ENCODE measurements around the gene CEP135. TPM values are rescaled to one million over a fixed set of nuclear protein-coding genes. Genes with fewer than 3 reads are reported as not detected.
A peak's percentile ranks its signal among the peaks of the same experiment; 100 is the strongest.
"Not testable (repeated sequence)": the region's sequence is repeated elsewhere in the genome, so short reads cannot be mapped to it uniquely, and the experiment has no call there.

The CEP135 gene
- total RNA-seq, 1 experiment from 2014 or later: 1.2 TPM

DNA sequence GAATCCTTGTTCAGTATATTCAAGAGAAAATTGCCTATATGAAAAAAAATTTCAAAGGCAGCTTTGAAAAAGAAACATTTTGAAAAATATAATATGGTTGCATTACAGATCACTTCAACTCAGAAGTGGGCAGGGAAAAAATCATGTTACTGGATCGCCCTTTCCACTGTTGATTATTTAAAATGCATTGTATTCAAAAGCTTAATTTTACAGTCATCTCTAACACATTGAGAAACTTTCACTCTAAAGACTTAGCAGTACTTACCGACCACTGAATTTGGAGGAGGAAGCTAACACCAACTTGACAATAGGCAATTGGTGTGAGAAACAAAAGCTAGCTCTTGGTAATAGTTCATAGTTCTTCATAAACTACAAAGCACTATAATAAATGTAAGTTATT lies 101.9 kb downstream of the CEP135 start:
- no peak for DNase-seq
- no peaks in the 10 kb centered on the region for H3K9me3 ChIP-seq
- H3K4me3 ChIP-seq: no peak overlapping the region
- no peaks in the 10 kb centered on the region for H3K36me3 ChIP-seq
- peaks cover 23% of the 10 kb centered on the region for H3K27me3 ChIP-seq

DNA sequence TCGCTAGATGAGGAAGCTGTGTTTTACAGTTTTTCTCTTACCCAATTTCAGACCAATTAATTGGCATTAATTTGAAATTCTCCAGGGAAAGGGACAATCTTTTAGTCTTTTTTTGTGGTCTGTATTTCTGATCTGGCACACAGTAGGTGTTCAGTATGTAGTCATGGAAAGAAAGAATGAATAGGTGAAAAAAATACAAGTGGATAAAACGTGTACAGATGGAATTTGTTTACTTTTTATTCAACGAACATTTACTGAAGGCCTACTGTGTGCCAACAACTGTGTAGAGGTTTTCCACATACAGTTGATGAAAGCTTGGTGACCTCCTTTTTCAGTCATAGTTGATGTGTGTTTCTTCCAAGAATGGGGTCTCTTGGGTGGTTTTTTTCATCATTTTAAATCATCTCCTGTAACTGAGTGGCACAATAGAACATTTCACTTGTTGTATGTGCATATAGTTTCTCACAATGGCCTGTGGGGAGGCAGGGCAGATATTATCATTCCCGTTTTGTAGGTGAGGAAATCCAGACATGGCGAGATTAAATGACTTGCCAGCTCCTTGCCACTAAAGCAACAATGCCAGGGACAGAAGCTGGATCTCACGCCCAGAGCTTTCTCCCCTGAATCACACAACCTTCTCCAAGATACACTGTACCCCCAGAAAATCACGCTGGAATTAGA lies 102.4 kb downstream of the CEP135 start:
- Histone ChIP-seq H3K36me3 (no peaks in the 10 kb centered on the region), H3K4me3 (no peak overlapping the region), H3K27me3 (peaks cover 19% of the 10 kb centered on the region)

DNA sequence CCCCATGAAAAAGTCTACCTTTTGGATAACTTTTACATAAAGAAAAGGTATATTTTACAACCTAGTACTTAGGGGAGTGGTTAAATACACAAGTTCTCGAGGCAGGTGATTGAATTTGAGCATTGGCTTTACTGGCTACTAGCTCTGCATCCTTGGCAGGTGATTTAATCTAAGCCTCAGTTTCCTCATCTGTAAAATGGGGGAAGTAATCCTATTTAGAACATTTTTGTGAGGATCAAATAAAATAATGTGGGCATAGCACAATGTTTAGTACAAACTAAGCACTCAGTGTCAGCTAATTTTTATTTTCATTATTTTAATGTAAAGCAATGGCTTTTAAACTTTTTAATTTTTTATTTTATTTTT lies 102.9 kb downstream of the CEP135 start:
- H3K36me3 ChIP-seq: no peaks in the 10 kb centered on the region
- H3K4me3 ChIP-seq: no peak overlapping the region
- peaks cover 19% of the 10 kb centered on the region for H3K27me3 ChIP-seq
- no peak for DNase-seq
- H3K9me3 ChIP-seq: no peaks in the 10 kb centered on the region

More for the DNA sequence above, 102.4 kb downstream of the CEP135 start:
- H3K9me3 ChIP-seq: no peaks in the 10 kb centered on the region
- DNase-seq: no peak

DNA sequence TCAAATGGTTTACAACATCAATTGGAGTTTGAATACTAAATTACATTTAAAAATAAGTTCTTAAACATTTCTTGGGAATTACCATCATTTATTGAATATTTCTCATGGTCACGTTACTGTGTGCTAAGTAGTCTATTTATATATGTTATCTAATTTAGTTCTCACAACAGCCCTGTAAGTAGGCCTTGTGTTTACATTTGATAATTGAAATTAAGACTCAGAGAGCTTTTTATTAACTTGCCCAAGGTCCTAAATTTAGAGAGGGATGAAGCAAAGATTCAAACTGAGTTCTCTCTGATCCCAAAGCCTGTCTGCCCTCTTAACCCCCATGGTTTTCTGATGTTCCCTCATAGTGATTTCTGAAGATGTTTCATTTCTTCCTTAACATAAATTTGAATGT lies 103.7 kb downstream of the CEP135 start:
- Histone ChIP-seq H3K36me3 (no peaks in the 10 kb centered on the region), H3K4me3 (no peak overlapping the region), H3K9me3 (no peaks in the 10 kb centered on the region), H3K27me3 (peaks cover 19% of the 10 kb centered on the region)
- no peak for DNase-seq

DNA sequence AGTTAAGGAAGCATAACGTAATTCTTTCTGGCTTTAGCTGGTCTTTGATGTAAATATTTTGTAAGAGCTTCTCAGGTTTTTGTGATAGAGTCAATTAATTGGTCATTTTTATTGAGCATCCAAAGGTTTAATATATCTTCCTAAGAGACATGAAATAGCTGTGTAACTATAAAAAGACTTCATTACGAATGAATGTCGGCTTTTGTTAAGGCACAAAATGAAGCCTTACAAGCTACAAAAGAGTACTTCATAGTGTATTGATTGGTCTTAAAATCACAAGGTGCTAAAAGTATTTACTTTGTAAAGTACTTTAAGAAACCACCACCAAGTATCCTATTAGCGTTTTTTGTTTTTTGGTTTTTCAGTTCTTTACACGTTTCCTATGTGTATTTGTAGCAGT lies 104.2 kb downstream of the CEP135 start:
- Histone ChIP-seq H3K4me3 (no peak overlapping the region), H3K36me3 (no peaks in the 10 kb centered on the region), H3K27me3 (peaks cover 19% of the 10 kb centered on the region), H3K9me3 (no peaks in the 10 kb centered on the region)
- no peak for DNase-seq

DNA sequence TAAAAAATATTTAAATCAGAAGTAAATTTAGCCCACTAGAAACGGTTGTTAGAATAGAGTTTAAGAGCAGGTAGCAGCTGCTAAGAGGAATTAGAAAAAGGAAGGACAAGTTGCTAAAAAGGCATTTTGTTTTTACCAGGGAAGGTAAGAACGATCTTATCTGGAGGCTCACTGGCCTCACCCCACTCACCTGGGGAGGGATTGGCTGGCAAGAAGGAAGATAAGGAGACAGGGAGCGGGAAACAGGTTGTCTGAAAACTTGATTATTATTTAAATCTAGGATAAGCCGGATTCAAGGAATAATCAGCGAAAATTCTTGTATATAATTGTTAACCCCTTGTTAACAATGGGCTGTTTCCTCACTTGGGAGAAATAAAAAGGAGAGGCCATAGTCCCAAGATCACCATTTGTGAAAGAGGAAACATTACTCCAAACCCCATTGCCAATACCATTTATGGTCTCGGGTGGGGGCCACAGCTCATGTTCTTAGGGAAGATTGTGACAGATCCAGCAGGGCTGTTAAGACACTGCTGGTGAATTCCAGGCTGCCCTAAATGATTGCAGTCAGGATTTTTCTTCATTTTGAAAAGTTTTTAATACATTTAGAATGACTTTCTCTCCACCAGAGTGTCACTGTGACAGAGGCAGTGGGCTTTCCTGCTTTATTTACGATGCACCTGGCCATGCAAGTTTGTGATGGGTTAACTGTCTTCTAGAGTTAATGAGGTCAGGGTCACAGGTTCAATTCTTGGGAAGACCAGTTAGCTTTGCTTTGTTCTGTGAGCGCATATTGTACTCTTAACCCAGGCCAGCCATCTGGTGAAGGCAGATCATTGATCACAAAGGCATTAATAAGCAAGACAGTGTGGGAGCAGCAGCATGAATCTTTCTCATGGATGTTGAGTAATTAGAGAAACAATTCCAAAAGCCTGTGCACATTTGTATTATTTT lies 106.6 kb downstream of the CEP135 start:
- DNase-seq: no peak
- Histone ChIP-seq H3K27me3 (peaks cover 9% of the 10 kb centered on the region), H3K4me3 (no peak overlapping the region), H3K9me3 (no peaks in the 10 kb centered on the region), H3K36me3 (no peaks in the 10 kb centered on the region)

DNA sequence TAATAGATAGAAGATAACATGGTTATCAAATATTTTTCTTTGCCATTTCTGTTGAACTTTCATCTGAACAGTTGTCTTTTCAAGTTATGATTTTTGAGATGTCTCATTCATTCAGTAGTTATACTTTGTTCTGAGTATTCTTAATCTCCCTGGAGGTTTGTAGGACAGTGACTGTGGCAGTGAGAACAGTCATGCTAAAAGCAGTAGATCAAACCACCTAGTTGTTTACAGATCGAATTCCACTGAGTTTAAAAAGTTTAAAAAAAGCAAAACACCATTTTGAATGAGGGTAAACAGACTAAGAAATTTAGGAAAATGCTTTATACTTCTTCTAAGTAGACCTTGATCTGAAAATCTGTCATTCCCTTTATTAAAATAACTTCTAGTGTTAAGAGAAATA lies 107.2 kb downstream of the CEP135 start:
- Histone ChIP-seq H3K27me3 (peaks cover 2% of the 10 kb centered on the region), H3K36me3 (no peaks in the 10 kb centered on the region), H3K4me3 (no peak overlapping the region), H3K9me3 (no peaks in the 10 kb centered on the region)
- DNase-seq: no peak

DNA sequence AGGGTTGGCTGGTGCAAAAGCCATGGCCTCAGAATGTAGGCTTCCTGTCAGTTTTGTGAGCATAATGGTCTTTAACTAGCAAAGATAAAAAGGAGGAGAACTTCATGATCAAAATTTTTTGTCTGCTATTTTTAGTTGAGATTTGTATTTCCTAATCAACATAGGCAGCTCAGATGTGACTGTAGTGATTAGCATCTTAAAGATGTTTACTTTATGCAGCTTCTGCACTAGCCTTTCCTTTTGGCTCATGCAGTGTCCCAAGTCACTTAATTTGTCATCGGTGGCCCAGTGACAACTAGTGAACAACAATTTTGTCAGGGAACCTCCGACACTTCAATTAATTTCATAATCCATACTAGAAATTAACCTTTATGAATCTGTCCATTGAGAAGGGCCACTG lies 109.8 kb downstream of the CEP135 start:
- no peak for DNase-seq
- Histone ChIP-seq H3K9me3 (no peaks in the 10 kb centered on the region), H3K36me3 (no peaks in the 10 kb centered on the region), H3K27me3 (no peaks in the 10 kb centered on the region), H3K4me3 (no peak overlapping the region)

DNA sequence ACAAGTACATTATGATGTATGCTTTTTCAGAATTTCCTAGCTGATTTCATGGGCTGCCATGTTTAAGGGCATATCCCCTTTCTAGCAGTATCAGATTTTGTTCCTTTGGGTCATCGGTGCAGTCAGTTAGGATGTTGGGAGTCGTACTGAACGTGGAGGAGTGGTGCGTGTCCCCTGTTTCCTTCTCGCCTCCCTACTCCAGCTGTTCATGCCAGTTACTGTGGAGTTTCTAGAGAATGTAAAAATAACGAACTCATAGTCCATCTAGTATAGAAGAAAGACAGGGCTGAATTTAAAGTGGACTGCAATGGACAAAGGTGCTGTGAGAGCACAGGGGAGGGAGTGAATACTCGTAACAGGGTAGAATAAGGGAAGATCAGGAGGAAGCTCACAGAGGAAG lies 111.3 kb downstream of the CEP135 start:
- H3K36me3 ChIP-seq: no peaks in the 10 kb centered on the region
- no peaks in the 10 kb centered on the region for H3K27me3 ChIP-seq
- no peak overlapping the region for H3K4me3 ChIP-seq
- no peak for DNase-seq
- no peaks in the 10 kb centered on the region for H3K9me3 ChIP-seq

DNA sequence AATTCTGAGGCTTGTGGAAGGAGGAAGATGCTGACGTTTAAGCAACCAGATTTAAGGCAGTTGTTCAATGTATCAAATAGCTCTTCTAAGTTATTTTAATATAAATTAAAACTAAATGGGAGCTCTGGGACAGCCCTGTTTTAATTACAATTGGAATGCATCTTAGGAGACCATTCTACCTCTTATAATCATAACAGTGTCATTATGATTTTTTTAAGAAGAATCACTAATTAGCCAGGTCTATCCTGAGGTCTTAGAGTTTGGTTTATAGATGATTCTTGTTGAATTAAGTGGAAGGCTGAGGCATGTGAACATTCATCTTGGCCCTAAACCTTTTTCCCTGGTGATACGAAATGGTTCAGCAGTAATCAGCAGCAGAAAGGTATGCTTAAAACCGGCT lies 113.4 kb downstream of the CEP135 start:
- Histone ChIP-seq H3K27me3 (no peaks in the 10 kb centered on the region), H3K9me3 (no peaks in the 10 kb centered on the region)
- DNase-seq: no peak

DNA sequence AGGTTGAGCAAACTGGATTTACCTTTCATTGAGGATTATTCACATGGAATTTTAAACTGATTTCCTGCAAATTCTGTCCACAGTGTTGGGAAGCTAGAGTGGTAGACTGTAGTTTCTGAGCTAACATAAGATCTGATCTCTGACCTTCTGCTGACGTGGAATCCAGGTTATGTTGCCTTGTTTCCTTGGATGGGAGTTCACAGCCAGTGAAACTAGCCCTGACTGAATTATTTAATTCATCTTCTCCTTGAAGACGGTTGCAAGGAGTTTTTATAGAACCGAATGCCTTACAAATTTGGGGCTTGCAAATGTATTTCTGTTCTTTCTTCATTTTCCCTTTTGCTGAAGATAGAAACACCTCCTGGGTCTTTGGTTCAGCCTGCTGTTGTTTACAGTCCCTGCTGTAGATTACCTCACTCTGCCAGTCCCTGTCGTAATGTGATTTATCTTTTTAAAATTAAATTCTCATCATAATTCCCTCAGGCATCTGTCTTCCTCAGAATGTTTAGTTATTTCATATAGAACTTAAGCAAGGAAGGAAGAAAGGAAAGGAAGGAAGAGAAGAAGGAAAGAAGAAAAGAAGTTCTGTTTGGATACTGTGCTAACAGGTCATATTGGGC lies 113.9 kb downstream of the CEP135 start:
- Histone ChIP-seq H3K4me3 (no peak overlapping the region), H3K36me3 (no peaks in the 10 kb centered on the region), H3K27me3 (no peaks in the 10 kb centered on the region), H3K9me3 (no peaks in the 10 kb centered on the region)
- no peak for DNase-seq

More for the DNA sequence above, 113.4 kb downstream of the CEP135 start:
- H3K36me3 ChIP-seq: no peaks in the 10 kb centered on the region
- H3K4me3 ChIP-seq: no peak overlapping the region

DNA sequence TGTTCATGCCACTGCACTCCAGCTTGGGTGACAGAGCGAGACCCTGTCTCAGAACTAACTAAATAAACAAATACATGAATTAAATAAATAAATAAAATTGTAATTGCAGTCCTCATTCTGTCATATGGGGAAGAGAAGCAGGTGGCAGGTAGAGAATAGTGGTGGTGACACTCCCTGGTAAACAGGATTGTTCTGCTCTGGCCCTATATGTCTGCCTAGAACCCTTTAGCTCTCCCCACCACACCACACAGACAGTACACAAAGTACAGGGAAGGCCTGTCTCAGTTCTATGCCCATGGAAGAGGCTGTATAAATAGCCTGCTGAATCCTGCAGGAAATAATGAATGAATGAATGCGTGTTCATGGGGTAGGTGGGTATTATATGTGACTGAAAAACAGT lies 117.7 kb downstream of the CEP135 start:
- DNase-seq: no peak
- Histone ChIP-seq H3K9me3 (no peaks in the 10 kb centered on the region), H3K27me3 (no peaks in the 10 kb centered on the region), H3K36me3 (no peaks in the 10 kb centered on the region), H3K4me3 (no peak overlapping the region)

DNA sequence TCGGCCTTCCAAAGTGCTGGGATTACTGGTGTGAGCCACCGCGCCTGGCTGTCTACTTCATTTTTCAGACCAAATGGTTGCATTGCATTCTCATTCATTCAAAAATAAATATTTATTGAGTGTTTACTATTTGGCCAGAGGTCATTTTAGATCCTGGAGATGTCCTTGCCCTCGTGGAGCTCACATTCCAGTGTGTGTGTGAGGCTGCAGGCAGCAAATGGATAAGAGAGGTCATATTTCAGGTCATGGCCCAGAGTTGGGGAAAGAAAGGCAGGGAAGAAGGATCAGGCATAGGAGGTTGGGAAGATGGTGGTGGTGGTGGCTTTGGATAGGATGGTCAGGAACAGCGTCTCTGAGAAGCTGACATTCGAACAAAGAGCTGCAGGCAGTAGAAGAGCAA lies 119.1 kb downstream of the CEP135 start:
- DNase-seq: no peak
- no peak overlapping the region for H3K4me3 ChIP-seq
- no peaks in the 10 kb centered on the region for H3K27me3 ChIP-seq
- no peaks in the 10 kb centered on the region for H3K36me3 ChIP-seq
- no peaks in the 10 kb centered on the region for H3K9me3 ChIP-seq

DNA sequence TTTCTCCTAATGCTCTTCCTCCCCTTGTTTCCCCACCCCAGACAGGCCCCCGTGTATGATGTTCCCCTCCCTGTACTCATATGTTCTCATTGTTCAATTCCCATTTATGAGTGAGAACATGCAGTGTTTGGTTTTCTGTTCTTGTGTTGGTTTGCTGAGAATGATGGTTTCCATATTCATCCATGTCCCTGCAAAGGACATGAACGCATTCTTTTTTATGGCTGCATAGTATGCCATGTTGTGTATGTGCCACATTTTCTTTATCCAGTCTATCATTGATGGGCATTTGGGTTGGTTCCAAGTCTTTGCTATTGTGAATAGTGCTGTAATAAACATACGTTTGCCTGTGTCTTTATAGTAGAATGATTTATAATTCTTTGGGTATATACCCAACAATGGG lies 124.0 kb downstream of the CEP135 start:
- not testable (repeated sequence) for DNase-seq, H3K27me3 ChIP-seq, H3K4me3 ChIP-seq, H3K9me3 ChIP-seq, H3K36me3 ChIP-seq

DNA sequence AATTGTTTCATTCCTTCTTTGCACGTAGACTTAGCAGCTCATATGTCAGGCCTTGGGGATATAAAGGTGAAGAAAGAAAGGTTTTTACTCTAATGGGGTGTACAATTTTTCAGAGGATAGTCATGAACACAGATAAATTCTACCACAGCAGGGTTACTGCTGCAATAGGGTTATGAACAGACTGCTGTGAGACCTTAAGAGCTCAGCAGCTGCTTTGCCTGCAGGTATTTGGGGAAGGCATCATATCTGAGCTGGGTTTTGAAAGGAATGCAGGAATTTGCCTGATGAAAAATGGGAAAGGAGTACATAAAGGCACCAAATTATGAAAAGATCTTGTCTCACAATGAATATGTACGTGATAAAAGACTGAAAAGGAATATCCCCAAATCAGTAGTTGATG lies 128.9 kb downstream of the CEP135 start:
- DNase-seq: no peak
- Histone ChIP-seq H3K36me3 (no peaks in the 10 kb centered on the region), H3K4me3 (no peak overlapping the region), H3K27me3 (no peaks in the 10 kb centered on the region), H3K9me3 (no peaks in the 10 kb centered on the region)

DNA sequence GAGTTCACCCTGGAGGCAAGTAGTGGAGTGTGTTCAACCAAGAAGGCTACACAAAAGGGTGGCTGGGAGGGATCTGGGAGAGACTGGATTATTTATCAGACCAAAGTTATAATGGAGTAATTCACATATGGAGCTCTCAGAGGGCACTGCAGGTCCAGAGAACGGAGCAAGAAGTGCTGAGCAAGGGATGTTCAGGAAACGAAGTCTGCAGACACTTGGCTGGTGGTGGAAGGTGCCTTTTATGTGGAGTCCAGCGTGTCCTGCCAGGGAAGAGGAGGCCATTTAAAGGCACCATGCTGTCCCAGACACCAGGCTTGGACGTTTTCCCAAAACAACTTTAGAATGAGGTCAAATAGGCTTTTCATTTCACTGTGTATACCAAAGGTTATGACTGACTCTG lies 130.1 kb downstream of the CEP135 start:
- H3K27me3 ChIP-seq: no peaks in the 10 kb centered on the region

DNA sequence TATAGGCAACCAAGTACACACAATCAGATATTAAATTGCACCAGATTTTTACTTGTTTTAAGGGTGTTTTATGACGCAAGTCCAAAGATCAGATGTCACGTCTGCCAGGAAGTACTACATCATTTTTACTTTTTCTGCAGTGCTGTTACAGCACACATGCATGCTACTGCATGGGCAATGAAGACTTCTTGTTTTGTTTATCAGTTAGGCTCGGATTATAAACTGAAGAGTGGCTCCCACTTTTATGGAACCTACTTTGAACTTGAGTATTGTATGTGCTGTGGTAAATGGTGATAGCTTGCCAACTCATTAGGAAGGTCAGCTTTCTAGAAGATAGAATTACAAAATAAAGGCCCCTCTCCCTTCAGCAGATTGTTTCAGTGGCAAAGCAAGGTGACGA lies 131.6 kb downstream of the CEP135 start:
- Histone ChIP-seq H3K36me3 (no peaks in the 10 kb centered on the region), H3K9me3 (no peaks in the 10 kb centered on the region), H3K4me3 (no peak overlapping the region), H3K27me3 (no peaks in the 10 kb centered on the region)
- DNase-seq: no peak

More for the DNA sequence above, 130.1 kb downstream of the CEP135 start:
- no peaks in the 10 kb centered on the region for H3K36me3 ChIP-seq
- DNase-seq: peak; percentile 2
- no peak overlapping the region for H3K4me3 ChIP-seq
- no peaks in the 10 kb centered on the region for H3K9me3 ChIP-seq
